Activated CD4-positive, alpha-beta T cell treated with anti-CD3 and anti-CD28 coated beads, Interleukin-2, amount 10 ng/mL, durations not matched to agents 7 days and 5 days (primary cell): ENCODE measurements around the gene SOX13. TPM values are rescaled to one million over a fixed set of nuclear protein-coding genes. Genes with fewer than 3 reads are reported as not detected.
A peak's percentile ranks its signal among the peaks of the same experiment; 100 is the strongest.
"Not testable (repeated sequence)": the region's sequence is repeated elsewhere in the genome, so short reads cannot be mapped to it uniquely, and the experiment has no call there.

ENCODE experiments used
- CTCF ChIA-PET: fragments of 350-600 bp; sonication (Branson Sonifier 250); formaldehyde crosslinking; loops from one replicate; lab custom pipeline; 2021; ENCODE audit warnings: antibody characterized with exemption; lab: Charles Lee
- POLR2A ChIA-PET: fragments of 350-600 bp; sonication (Branson Sonifier 250); formaldehyde crosslinking; loops from one replicate; lab custom pipeline; 2021; ENCODE audit warnings: antibody characterized with exemption; lab: Charles Lee
- DNase-seq: peaks from one replicate; pipeline ENCODE4 v3.0.0-alpha.2; 2020
- H3K27ac Mint-ChIP-seq: one replicate; pipeline ENCODE4 v1.8.0; 2021; ENCODE audit warnings: mild to moderate bottlenecking, moderate library complexity, mixed read lengths
- H3K27me3 Mint-ChIP-seq: one replicate; pipeline ENCODE4 v1.8.0; 2021; ENCODE audit warnings: mixed read lengths
- H3K36me3 Mint-ChIP-seq: one replicate; pipeline ENCODE4 v1.8.0; 2021; ENCODE audit warnings: low read depth, mixed read lengths
- H3K4me1 Mint-ChIP-seq: one replicate; pipeline ENCODE4 v1.8.0; 2021; ENCODE audit warnings: mixed read lengths
- H3K4me3 Mint-ChIP-seq: one replicate; pipeline ENCODE4 v1.8.0; 2021; ENCODE audit warnings: mild to moderate bottlenecking, moderate library complexity, mixed read lengths
- H3K9me3 Mint-ChIP-seq: one replicate; pipeline ENCODE4 v1.8.0; 2021; ENCODE audit warnings: mixed read lengths
- total RNA-seq, 2 experiments: library from RNA; stranded (reverse); gene quantifications; one replicate each; pipeline ENCODE4 v1.2.3, GENCODE V29; 2021

Gene SOX13
- total RNA-seq, 2 experiments from 2014 or later, result 0.60 to 1.3 TPM

- Mint-ChIP-seq H3K4me3 (no peak overlapping the region), H3K27ac (no peak overlapping the region), H3K9me3 (no peaks in the 10 kb centered on the region), H3K36me3 (no peaks in the 10 kb centered on the region), H3K4me1 (peaks cover 3% of the 10 kb centered on the region), H3K27me3 (peaks cover 11% of the 10 kb centered on the region)
- DNase-seq, result no peak
- ChIA-PET CTCF (no interaction called here), POLR2A (no interaction called here)
Measured at GRCh38 chr1:204081791-204082513, 9.0 kb downstream of the SOX13 start.

GRCh38 chr1:204083491-204083890, 10.6 kb downstream of the SOX13 start:
- peaks cover 2% of the 10 kb centered on the region for H3K27me3 Mint-ChIP-seq
- ChIA-PET CTCF (no interaction called here), POLR2A (no interaction called here)
- no peaks in the 10 kb centered on the region for H3K9me3 Mint-ChIP-seq
- no peak for DNase-seq
- H3K27ac Mint-ChIP-seq, result no peak overlapping the region
- H3K36me3 Mint-ChIP-seq, result no peaks in the 10 kb centered on the region
- H3K4me3 Mint-ChIP-seq, result no peak overlapping the region
- H3K4me1 Mint-ChIP-seq, result peaks cover 3% of the 10 kb centered on the region

- CTCF ChIA-PET, result no interaction called here
- Mint-ChIP-seq H3K27ac (no peak overlapping the region), H3K27me3 (no peaks in the 10 kb centered on the region), H3K36me3 (no peaks in the 10 kb centered on the region), H3K9me3 (no peaks in the 10 kb centered on the region), H3K4me3 (no peak overlapping the region), H3K4me1 (peaks cover 3% of the 10 kb centered on the region)
- POLR2A ChIA-PET, result interaction anchor here (0.6 kb wide), 1 partner anchor 425 kb away, joined by 3 read pairs; no protein-coding TSS in a partner anchor
- no peak for DNase-seq
Measured at GRCh38 chr1:204084247-204084772, 11.4 kb downstream of the SOX13 start.

- CTCF ChIA-PET, result interaction anchor here (0.6 to 1.4 kb wide), 3 partner anchors 9 to 342 kb away, joined by 3 to 4 read pairs (median 3); no protein-coding TSS in a partner anchor
- no peaks in the 10 kb centered on the region for H3K36me3 Mint-ChIP-seq
- H3K27me3 Mint-ChIP-seq, result no peaks in the 10 kb centered on the region
- DNase-seq, result no peak
- no peaks in the 10 kb centered on the region for H3K4me1 Mint-ChIP-seq
- H3K4me3 Mint-ChIP-seq, result no peak overlapping the region
- H3K27ac Mint-ChIP-seq, result no peak overlapping the region
- POLR2A ChIA-PET, result no interaction called here
- H3K9me3 Mint-ChIP-seq, result no peaks in the 10 kb centered on the region
Measured at GRCh38 chr1:204085876-204086275, 13.0 kb downstream of the SOX13 start.

GRCh38 chr1:204087181-204087892, 14.4 kb downstream of the SOX13 start:
- Mint-ChIP-seq H3K4me1 (no peaks in the 10 kb centered on the region), H3K36me3 (no peaks in the 10 kb centered on the region), H3K9me3 (no peaks in the 10 kb centered on the region), H3K27ac (peak overlapping the region; percentile 6), H3K27me3 (no peaks in the 10 kb centered on the region), H3K4me3 (no peak overlapping the region)
- ChIA-PET CTCF (interaction anchor here (1.4 kb wide), 1 partner anchor 11 kb away, joined by 3 read pairs; no protein-coding TSS in a partner anchor), POLR2A (no interaction called here)
- no peak for DNase-seq

- Mint-ChIP-seq H3K36me3 (no peaks in the 10 kb centered on the region), H3K4me3 (no peak overlapping the region), H3K27ac (no peak overlapping the region), H3K27me3 (no peaks in the 10 kb centered on the region), H3K4me1 (no peaks in the 10 kb centered on the region), H3K9me3 (no peaks in the 10 kb centered on the region)
- CTCF ChIA-PET, result no interaction called here
- POLR2A ChIA-PET, result no interaction called here
- DNase-seq, result no peak
Measured at GRCh38 chr1:204087893-204088528, 15.1 kb downstream of the SOX13 start.

GRCh38 chr1:204088596-204088995, 15.7 kb downstream of the SOX13 start:
- ChIA-PET POLR2A (no interaction called here), CTCF (no interaction called here)
- no peak for DNase-seq
- Mint-ChIP-seq H3K4me3 (no peak overlapping the region), H3K27ac (no peak overlapping the region), H3K4me1 (no peaks in the 10 kb centered on the region), H3K36me3 (no peaks in the 10 kb centered on the region), H3K27me3 (no peaks in the 10 kb centered on the region), H3K9me3 (no peaks in the 10 kb centered on the region)

GRCh38 chr1:204089044-204089751, 16.3 kb downstream of the SOX13 start:
- Mint-ChIP-seq H3K27me3 (no peaks in the 10 kb centered on the region), H3K27ac (no peak overlapping the region), H3K36me3 (no peaks in the 10 kb centered on the region), H3K9me3 (no peaks in the 10 kb centered on the region), H3K4me1 (no peaks in the 10 kb centered on the region), H3K4me3 (no peak overlapping the region)
- POLR2A ChIA-PET, result no interaction called here
- CTCF ChIA-PET, result interaction anchor here (1.1 kb wide), 1 partner anchor 15 kb away, joined by 3 read pairs; no protein-coding TSS in a partner anchor
- no peak for DNase-seq

- H3K4me1 Mint-ChIP-seq, POLR2A ChIA-PET, H3K4me3 Mint-ChIP-seq, H3K36me3 Mint-ChIP-seq, H3K27ac Mint-ChIP-seq, DNase-seq, H3K27me3 Mint-ChIP-seq, H3K9me3 Mint-ChIP-seq: not testable (repeated sequence)
- CTCF ChIA-PET, result interaction anchor here (1.1 to 1.2 kb wide), 2 partner anchors 14 to 32 kb away, joined by 3 read pairs; no protein-coding TSS in a partner anchor
Measured at GRCh38 chr1:204090132-204090531, 17.2 kb downstream of the SOX13 start.

GRCh38 chr1:204091066-204091465, 18.2 kb downstream of the SOX13 start:
- no peak overlapping the region for H3K4me3 Mint-ChIP-seq
- H3K4me1 Mint-ChIP-seq, result no peaks in the 10 kb centered on the region
- no peaks in the 10 kb centered on the region for H3K36me3 Mint-ChIP-seq
- no peak for DNase-seq
- H3K27ac Mint-ChIP-seq, result no peak overlapping the region
- H3K27me3 Mint-ChIP-seq, result peaks cover 5% of the 10 kb centered on the region
- no peaks in the 10 kb centered on the region for H3K9me3 Mint-ChIP-seq
- ChIA-PET CTCF (interaction anchor here (1.2 kb wide), 1 partner anchor 31 kb away, joined by 3 read pairs; no protein-coding TSS in a partner anchor), POLR2A (interaction anchor here (0.6 kb wide), 1 partner anchor 224 kb away, joined by 4 read pairs; no protein-coding TSS in a partner anchor)

GRCh38 chr1:204091787-204092312, 18.9 kb downstream of the SOX13 start:
- Mint-ChIP-seq H3K9me3 (no peaks in the 10 kb centered on the region), H3K27ac (no peak overlapping the region), H3K27me3 (peaks cover 5% of the 10 kb centered on the region), H3K4me1 (no peaks in the 10 kb centered on the region), H3K36me3 (no peaks in the 10 kb centered on the region), H3K4me3 (no peak overlapping the region)
- POLR2A ChIA-PET, result no interaction called here
- CTCF ChIA-PET, result interaction anchor here (0.7 to 1.5 kb wide), 3 partner anchors 10 to 219 kb away, joined by 3 to 5 read pairs (median 4); no protein-coding TSS in a partner anchor
- DNase-seq, result no peak
